Endometrial microvascular endothelial cells (primary cell): ENCODE data around the gene IGF2BP3. TPM values are rescaled to one million over a fixed set of nuclear protein-coding genes. Genes with fewer than 3 reads are reported as not detected.
"Not testable (repeated sequence)": the region's sequence is repeated elsewhere in the genome, so short reads cannot be mapped to it uniquely, and the experiment has no call there.

ENCODE experiments used
- in situ Hi-C: cut with HindIII; loops from 2 replicates; pipeline ENCODE4 v1.10.0; 2017; ENCODE audit warnings: low sequenced_read_pairs, low pct_unique_long_range_greater_than_20kb; ENCODE audit errors: inconsistent ontology term
- total RNA-seq: library from RNA; depleted of rRNA; stranded (reverse); fragments of >200 nt; gene quantifications from one replicate; pipeline ENCODE4 v1.2.3, GENCODE V29; 2015; ENCODE audit errors: inconsistent ontology term

The IGF2BP3 gene
- total RNA-seq, 1 donor from 2014 or later: 232 TPM

DNA sequence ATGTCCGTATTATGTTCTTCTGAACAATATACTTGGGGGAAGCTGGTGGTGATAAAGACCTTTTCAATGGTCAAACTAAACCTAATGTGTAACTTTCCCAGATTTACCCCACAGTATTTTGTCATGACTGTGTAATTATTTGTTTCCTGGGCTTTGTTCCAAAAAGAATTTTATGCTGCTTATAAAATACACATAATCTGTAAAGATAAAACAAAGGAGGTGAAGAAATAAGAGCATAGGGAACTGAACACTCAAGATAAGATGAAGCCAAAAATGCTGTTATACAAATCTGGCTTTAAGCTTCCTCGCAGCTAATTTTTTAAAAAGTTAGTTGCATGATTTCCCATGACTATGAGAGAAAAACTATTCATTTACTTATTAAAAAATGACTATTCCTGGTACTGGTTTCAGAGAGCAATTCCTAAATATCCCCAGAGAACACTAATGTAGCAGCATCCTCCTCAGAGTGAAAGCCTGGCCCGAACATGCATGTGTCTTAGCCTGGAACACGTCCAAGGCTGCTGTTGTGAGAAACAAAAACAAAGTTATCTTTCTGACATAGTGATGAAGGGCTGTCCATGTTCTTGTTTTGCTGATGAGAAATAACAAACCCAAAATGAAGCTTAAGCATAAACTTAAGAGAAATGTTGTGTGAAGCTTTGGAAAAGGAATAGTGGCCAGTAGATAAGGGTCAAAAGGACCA, 137.2 kb downstream of the IGF2BP3 start:
- in situ Hi-C loops: no loop called here

DNA sequence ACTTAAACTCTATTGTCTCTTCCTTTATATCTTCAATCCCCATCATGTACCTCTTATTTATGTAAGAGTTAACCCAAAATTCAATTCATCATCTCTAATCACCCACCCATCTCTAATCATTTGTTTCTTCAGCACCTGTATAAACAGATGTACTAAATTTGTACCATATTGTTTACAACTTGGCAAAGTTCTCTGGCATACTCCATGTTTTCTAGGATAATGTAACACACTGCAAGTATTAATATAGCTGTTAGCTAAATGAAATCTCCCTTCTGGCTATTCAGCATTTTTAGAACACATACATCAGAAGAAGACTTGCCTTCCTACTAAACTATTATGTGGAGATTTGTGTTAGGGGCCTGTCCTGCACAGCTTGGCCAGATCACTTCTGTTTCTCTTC, 138.1 kb downstream of the IGF2BP3 start:
- in situ Hi-C loops: no loop called here

DNA sequence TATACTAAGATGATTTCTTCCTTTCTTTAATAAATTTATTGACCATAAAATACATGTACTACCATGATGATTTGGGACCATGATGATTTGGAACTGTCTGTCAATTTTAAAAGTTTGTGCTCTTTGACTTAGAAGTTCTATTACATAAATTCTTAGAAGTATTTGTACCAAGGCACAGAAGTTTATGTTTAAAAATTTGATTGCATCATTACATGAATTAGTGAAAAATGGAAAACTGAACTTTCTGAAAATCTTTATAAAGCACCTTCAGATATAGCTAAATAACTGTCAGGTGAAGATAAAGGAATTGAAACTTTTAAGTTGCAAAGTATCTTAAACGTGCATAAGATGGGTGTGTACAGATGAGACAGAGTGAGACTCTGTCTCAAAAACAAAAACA, 139.2 kb downstream of the IGF2BP3 start:
- in situ Hi-C loops: no loop called here

DNA sequence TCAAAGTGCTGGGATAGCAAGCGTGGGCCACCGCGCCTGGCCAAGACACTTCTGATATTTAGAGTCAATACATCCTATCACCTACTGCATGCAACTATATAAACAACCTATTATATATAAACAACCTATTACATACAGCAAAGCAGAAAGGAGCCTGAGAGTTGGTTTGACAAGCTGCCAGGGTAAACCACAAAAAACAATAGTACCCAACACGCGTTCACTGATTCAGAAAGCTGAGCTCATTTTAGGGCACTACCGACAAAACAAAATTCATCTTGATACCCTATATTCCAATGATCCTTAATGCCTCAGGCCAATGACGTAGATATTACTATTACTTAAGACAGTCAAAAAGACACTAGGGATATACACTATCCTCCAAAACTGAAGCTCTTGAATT, 154.9 kb downstream of the IGF2BP3 start:
- in situ Hi-C loops: no loop called here

DNA sequence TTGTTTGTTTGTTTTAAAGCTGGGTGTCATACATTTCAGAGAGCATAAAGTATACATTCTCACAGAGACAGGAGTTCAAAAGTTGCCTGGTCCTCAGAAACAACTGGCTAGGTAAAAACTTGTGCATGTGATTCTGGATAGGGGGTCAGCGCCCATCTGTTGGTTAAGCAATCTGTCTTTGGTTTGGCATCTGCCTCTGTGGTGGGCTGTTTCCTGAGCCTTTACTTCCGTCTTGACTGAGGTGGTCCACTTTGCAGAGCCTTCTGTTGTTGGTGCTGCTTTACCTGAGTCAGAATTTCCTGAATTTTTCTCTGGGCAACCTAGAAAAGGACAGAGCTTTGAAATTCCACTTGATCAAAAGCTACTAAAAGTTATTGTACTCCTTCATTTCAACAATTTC, 158.2 kb downstream of the IGF2BP3 start:
- in situ Hi-C loops: not testable (repeated sequence)

DNA sequence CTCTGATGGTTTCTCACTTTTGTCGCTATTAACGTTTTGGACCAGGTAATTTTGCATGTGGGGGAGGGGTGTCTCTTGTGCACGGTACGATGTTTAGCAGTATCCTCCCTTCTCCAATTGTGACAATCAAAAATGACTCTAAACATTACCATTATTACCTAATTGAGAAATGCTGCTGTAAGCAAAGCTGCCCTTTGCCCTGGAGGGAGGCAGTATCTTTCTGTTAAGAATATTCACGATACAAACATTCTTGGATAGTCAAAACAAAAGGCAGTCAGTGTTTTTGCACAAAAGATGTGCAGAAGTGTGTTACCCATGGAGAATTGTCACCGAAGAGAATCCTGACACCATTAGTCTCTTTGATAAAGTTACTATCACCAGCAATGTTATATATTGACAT, 161.5 kb downstream of the IGF2BP3 start:
- in situ Hi-C loops: no loop called here

DNA sequence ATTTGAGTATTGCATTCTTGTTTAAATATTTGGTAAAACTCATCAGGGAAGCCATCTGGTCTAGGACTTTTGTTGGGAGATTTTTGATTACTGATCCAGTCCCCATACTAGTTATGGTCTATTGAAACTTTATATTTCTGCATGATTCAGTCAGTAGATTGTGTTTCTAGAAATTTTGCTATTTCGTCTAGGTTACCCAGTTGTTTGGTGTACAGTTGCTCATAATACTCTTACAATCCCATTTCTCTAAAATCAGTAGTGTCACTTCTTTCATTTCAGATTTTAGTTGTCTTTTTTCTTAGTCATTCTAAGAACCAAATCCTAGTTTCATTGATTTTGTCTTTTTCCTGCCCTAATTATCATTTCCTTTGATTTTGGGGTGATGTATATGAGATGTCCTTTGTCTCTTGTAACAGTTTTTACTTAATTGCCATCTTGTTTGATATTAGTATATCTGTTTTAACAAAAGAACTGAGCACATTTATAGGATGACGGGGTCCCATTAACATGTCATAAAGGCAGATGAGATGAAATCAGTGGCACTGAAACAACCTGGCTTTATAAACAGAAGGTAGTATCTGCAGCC, 163.3 kb downstream of the IGF2BP3 start:
- in situ Hi-C loops: no loop called here

DNA sequence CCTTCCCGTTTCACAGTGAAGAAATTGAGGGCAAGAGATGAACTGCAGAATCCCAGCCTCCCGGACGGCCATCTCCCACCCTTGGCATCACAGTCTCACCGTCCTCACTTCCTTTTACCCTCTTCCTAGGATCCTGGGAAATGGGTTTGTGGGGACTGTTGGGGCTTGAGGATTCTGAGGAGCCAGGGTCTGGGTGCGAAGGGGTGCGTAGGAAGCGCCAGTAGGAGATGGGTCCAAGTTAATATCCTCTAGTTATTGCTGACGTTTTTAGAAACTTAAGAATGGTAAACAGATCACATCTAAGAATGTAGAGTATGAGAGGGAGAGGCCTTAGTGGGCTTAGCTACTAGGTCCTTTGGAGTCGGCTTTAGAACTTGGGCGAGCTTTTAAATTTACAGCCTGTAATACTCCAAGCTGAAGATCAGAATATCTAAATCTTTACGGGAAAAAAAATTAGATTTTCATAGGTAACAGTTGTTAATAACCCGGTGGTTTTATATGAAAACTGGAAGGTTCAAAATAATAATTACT, 170.5 kb downstream of the IGF2BP3 start:
- in situ Hi-C loops: no loop called here

DNA sequence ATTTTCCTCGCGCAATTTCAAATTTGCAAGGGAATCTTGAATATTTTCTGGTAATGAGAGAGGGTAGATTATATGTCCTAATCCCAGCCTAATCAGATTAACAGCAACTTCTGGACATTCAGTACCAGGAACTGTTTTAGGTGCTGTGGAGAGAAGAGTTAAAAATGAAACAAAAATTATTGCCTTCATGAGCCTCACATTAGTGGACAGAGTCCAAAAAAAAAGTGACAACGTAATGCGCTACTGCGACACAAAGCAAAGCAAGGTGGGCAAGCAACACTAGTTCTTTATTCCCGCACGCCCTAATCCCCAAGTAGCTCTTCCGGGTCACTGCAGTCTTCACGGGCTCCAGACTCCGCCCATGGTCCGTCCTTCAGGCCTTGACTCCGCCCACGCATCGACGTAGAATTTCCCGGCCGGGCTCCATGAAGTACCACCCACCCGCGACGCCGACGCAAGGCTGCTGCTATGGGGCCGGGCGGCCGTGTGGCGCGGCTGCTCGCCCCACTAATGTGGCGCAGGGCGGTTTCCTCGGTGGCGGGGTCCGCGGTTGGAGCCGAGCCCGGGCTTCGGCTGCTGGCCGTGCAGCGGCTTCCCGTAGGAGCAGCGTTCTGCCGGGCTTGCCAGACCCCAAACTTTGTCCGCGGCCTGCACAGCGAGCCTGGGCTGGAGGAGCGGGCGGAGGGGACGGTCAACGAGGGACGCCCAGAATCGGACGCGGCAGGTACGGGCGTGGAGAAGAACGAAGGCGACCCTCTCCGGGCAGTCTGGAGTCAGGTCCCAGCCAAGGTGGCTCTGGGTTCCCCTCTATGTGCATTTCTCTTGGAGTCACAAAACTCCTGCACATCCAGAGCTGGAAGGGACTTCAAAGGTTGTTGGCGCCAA, 171.2 kb downstream of the IGF2BP3 start, which contains the start of gene MALSU1:
MALSU1 (plus strand) TSS at position 455 of the 885 bp plus-strand sequence; CDS start at position 469, 14 bp downstream.
- in situ Hi-C loops: no loop called here

DNA sequence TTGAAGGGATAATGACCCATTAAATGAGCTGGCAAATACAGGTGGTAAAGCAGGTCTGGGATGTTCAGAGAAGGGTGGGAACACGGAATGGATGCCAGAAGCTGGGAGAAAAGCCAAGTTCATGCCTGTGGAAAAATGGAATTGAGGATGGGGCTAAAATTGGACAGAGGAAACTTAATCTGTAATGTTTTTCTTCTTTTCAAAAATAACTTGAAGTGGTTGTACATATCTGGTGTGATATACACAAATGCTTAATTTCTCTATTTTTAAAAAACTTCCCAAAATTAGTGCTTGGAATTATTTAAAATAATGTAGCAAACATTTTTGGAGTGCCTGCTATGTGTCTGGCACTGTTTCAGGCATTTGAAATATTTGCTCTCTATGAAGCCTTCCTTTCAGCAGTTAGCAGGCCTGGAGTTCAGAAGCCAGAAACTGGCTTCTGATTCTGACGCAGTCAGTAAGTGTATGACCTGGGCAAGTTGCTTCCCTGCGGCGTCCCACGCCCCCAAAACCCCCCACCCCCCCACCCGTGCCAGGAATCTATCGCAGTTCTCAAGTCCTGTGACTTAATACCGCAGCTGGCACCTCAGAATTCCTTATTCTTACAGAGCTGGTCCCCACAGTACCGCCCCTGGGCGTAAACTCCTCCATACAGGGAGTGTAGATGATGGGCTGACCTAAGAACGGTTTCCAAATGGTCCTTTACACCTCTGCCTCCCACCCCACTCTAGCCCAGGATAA, 172.0 kb downstream of the IGF2BP3 start:
- in situ Hi-C loops: no loop called here

DNA sequence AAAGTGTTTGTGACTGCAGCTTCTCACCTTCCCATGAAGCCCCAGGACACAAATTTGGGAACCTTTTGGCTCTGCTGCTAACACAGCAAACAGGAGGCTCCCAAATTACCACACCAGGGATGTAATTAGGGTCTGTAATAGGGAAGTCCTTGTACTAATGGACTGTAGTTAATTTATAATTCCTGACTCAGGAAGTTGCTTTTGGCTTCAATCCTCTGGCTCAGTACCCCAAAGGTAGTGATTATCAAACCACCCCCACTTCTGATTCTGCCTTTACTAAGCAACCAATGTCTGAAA, 174.9 kb downstream of the IGF2BP3 start:
- in situ Hi-C loops: no loop called here

DNA sequence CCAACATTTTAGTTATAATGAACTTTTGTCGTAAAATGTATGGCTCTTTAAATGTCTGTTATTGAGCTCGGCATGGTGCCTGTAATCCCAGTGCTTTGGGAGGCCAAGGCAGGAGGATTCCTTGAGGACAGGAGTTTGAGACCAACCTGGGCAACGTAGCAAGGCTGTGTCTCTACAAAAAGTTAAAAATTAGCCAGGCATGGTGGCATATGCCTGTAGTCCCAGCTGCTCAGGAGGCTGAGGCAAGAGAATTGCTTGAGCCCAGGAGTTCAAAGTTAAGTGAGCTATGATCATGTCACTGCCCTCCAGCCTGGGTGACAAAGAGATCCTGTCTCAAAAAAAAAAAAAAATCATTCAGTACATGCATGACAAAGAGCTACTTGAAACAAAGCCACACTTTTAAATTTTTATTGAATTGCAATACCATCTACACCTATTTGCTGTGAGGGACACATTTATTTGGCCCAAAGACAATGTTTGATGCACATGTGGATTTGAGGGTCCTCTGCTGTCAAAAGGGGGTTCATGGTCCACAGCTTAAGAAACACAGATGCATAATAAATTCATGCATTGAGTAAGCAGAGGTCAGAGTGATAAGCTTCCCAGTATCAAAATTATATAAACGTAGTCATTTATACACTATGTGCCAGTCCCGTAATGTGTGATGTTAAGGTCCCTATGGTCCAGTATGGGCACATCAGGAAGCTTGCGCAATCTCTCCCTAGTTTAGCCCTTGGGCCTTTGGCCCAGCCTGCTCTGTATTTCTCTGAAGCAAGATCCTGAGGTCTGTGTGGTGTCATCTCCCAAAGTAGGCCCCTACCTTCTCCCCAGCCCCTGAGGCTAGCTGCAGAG, 175.5 kb downstream of the IGF2BP3 start:
- in situ Hi-C loops: no loop called here

DNA sequence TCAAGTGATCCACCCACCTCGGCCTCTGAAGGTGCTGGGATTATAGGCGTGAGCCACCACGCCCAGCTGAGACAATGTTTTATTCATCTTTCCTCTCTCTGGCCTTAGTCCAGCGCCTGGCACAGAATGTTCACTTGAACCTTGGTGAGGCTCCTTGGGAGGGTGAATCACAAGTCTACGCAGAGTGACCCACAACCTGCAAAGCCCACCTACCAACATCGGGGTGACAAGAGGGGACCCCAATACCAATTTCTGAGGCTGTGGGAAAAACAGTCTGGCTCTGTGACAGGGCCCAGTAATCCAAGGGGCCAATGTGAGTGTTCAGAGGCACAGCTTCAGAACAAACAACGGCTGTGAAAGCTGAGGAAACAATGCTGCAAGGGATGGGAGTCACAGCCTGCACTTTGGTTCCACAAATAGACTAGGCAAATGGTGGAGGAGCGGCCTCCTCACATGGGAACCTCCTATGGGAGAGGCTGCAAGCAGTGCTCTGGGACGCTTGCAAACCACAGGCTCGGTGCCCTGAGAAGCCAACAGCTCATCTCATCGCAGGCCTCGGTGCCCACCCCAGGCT, 176.7 kb downstream of the IGF2BP3 start:
- in situ Hi-C loops: no loop called here

DNA sequence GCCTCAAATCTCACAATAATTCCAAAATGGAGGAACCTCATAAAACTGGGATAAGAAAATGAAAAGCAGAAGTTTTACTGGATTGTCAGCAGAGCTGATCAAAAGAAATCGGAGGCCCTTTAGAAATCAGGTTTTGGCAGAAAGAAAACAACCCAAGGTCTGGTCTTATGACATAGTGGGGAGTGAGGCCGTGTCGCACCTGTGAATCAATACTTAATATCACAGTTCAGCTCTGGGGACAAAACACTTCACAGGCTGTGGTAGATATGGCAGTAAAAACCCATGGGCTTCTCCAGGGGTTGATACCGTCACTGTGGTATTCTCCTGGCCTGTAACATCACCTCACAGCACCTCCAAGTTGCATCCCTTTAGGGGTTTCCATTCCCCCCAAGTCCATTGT, 177.7 kb downstream of the IGF2BP3 start:
- in situ Hi-C loops: no loop called here

DNA sequence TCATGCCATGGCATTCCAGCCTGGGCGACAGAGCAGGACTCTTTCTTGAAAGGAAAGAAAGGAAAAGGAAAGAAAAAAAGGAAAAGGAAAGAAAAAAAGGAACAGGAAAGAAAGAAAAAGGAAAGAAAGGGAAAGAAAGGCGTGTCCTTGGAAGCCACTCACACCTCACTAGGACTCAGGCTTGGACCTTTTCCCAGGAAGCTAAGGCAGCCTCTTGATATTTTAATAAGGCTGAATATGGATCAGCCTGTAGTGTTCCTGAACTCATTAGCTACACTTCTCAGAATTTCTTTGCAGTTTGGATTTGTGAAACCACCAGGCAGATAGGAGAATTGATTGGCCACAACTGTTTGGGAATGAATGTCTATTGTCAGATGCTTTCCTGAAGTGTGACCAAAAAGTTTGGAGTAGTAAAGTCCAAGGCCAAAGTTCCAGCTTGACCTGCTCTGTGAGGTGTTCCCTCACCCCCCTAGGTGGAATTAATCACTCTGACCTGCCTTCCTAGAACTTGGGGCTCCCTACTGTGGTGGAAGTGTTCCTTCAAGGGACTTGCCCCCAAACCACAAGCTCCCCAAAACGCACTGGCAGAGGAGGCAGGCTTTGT, 178.2 kb downstream of the IGF2BP3 start:
- in situ Hi-C loops: no loop called here

DNA sequence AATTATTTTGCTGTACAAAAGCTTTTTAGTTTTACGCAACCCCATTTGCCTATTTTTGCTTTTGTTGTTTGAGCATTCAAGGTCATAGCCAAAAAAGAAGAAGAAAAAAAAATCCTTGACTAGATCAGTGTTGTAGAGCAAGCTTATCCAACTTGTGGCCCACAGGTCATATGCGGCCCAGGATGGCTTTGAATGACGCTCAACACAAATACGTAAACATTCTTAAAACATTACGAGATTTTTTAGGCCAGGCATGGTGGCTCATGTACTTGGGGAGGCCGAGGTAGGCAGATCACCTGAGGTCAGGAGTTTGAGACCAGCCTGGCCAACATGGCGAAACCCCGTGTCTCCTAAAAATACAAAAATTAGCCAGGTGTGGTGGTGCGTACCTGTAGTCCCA, 179.3 kb downstream of the IGF2BP3 start:
- in situ Hi-C loops: no loop called here

DNA sequence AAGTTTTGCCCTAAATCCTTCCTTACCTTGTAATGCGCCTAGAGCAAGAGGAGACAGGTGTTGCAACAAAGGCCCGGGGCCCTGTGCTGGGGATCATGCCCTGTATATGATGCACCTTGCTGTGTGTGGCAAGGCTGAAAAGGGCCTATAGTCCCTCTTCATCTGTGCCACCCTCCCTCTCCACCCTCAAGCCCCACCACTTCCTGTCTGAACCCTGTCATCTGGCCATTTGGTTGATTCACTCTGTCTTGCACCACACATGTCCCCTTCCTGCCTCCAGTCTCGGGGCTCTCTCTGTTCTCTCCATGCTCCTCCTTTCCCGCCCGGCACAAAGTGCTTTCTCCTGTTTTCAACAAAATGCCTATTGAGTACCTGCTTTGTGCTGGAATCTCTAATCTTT, 182.7 kb downstream of the IGF2BP3 start:
- in situ Hi-C loops: no loop called here
